Activated CD4-positive, alpha-beta T cell treated with anti-CD3 and anti-CD28 coated beads, Interleukin-10, Interleukin-2, amounts not matched to agents 100 ng/mL and 50 ng/mL, durations not matched to agents 16 hours and 8 hours (primary cell): ENCODE measurements around the gene PXN.

ENCODE experiments used
- DNase-seq: peaks from one replicate; pipeline ENCODE4 v3.0.0-alpha.2; 2020

Gene PXN

GRCh38 chr12:120164293-120164692 lies 101.2 kb downstream of the PXN start:
- DNase-seq, result no peak

DNA sequence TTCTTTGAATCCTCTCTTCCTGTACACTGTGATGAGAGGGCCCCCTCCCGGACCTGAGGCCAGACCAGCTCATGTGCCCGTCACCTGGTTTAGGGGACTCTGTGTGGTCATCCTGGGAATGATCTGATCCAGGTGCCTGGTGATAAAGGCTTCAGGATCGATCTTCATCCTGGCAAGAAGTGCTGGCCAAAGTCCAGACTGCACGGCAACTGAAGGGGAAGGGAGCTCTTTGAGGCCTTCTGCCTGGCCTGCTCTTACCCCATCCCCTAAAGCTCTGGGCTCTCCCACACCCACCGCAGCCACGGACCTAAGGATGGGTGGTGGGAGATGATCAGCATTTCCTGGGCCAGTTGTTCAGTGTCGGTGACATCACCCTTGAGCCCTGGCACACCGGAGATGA lies 102.8 kb downstream of the PXN start:
- no peak for DNase-seq

DNA sequence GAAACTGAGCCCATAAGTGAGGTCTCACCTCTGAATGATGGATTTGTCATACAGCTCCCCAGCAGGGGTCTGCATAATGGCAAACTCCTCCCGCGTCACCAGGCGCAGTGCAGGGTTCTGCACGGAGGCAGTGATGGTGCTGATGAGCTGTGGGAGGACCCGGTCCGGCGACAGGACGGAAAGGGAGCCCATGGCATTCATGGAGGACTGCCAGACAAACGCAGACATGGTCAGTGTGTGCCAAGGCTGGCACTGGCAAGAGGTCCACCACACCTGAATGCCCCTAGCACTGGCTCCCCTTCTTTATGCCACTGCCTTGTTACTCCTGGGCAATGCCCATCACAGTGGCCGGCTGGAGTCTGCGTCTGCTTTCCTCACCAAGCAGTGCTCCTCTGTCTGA lies 103.7 kb downstream of the PXN start:
- no peak for DNase-seq
